ENCODE data around the gene ZBTB40. TPM values are rescaled to one million over a fixed set of nuclear protein-coding genes. Genes with fewer than 3 reads are reported as not detected.
A peak's percentile ranks its signal among the peaks of the same experiment; 100 is the strongest.

The ZBTB40 gene
- total and polyA plus RNA-seq, 2 experiments from 2014 or later, result 7.3 to 18.1 TPM

DNA sequence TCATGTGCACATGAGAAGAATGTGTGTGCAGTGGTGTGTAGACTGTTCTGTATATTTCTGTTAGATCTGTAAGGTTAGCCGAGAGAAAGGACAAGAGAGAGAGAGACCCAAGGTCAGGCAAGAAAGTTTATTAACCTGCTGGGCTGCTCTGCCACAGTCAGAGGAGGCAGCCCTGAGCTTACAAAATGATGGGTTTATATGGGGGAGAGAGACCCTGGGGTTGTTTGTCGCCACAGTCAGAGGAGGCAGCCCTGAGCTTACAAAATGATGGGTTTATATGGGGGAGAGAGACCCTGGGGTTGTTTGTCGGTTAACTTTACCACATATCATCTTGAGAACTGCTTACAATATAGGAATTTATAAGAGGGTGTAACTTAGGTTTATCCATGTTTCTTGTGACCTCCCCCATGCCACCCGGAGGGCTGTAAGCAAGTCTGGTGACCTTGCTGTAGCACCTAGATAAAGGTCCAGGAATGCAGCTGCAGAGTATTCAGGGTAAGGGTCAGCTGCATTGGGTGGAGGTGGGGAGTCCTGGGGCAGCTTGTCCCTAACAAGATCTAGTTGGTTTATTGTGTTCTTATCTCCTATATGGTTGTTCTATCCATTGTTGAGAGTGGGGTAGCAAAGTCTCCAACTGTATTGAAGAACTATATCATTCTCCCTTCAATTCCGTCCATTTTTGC lies 9.3 kb upstream of the ZBTB40 start:
- 43% methylated on average over 5 of the region's 5 CpGs for WGBS (ENCODE audit: low lambda C conversion rate, missing lambda C conversion rate)
- Histone ChIP-seq H3K79me2 (no peaks in the 10 kb centered on the region), H3K9me2 (replicated peaks; ENCODE audit: insufficient read depth) (no peaks in the 10 kb centered on the region), H3K4me2 (no peak overlapping the region), H2AFZ (no peak overlapping the region), H3K36me3 (replicated peaks; ENCODE audit: insufficient read depth, low read depth) (no peaks in the 10 kb centered on the region), H4K20me1 (ENCODE audit: insufficient read depth, poor library complexity, severe bottlenecking) (no peaks in the 10 kb centered on the region), H3K4me1 (ENCODE audit: insufficient read depth) (peaks cover 14% of the 10 kb centered on the region), H3K27ac (peak overlapping the region; percentile 43), H3K9me3 (ENCODE audit: low read depth) (peaks cover 15% of the 10 kb centered on the region), H3K27me3 (no peaks in the 10 kb centered on the region), H3K4me3 (no peak overlapping the region)
- TF ChIP-seq, protein P1, sequence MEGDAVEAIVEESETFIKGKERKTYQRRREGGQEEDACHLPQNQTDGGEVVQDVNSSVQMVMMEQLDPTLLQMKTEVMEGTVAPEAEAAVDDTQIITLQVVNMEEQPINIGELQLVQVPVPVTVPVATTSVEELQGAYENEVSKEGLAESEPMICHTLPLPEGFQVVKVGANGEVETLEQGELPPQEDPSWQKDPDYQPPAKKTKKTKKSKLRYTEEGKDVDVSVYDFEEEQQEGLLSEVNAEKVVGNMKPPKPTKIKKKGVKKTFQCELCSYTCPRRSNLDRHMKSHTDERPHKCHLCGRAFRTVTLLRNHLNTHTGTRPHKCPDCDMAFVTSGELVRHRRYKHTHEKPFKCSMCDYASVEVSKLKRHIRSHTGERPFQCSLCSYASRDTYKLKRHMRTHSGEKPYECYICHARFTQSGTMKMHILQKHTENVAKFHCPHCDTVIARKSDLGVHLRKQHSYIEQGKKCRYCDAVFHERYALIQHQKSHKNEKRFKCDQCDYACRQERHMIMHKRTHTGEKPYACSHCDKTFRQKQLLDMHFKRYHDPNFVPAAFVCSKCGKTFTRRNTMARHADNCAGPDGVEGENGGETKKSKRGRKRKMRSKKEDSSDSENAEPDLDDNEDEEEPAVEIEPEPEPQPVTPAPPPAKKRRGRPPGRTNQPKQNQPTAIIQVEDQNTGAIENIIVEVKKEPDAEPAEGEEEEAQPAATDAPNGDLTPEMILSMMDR (IDR thresholded peaks at IDR 0.05; ENCODE audit: poor library complexity), result no peak
- TF ChIP-seq EZH2phosphoT487 (IDR thresholded peaks at IDR 0.05; ENCODE audit: low read depth, severe bottlenecking, unreplicated experiment) (no peak), EZH2 (IDR thresholded peaks at IDR 0.05; ENCODE audit: borderline replicate concordance) (no peak)
- DNase-seq (ENCODE audit: low spot score), result no peak

DNA sequence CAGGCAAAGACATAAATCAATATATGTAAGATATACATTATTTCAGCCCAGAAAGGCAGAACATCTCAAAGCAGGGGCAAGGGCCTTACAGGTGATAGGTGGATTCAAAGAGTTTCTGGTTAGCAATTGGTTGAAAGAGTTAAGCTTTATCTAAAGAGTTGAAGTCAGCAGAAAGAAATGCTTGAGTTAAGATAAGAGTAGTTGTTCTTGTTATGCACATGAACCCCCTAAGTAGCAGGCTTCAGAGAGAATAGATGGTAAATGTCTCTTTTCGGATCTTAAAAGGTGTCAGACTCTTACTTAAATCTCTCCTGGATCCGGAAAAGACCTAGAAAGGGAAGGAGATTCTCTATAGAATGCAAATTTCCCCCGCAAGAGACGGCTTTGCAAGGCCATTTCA lies 8.3 kb upstream of the ZBTB40 start:
- H3K79me2 ChIP-seq, result no peaks in the 10 kb centered on the region
- TF ChIP-seq, protein P1 (IDR thresholded peaks at IDR 0.05; ENCODE audit: poor library complexity), result no peak
- TF ChIP-seq EZH2 (IDR thresholded peaks at IDR 0.05; ENCODE audit: borderline replicate concordance), result no peak
- TF ChIP-seq EZH2phosphoT487 (IDR thresholded peaks at IDR 0.05; ENCODE audit: low read depth, severe bottlenecking, unreplicated experiment), result no peak
- WGBS (ENCODE audit: low lambda C conversion rate, missing lambda C conversion rate), result 50% methylated on average over 4 of the region's 4 CpGs
- H3K4me2 ChIP-seq, result no peak overlapping the region
- no peaks in the 10 kb centered on the region for H3K27me3 ChIP-seq
- no peak for DNase-seq (ENCODE audit: low spot score)
- H3K4me3 ChIP-seq, result no peak overlapping the region
- peaks cover 21% of the 10 kb centered on the region for H3K4me1 ChIP-seq (ENCODE audit: insufficient read depth)
- no peak overlapping the region for H2AFZ ChIP-seq
- no peaks in the 10 kb centered on the region for H3K36me3 ChIP-seq (replicated peaks; ENCODE audit: insufficient read depth, low read depth)
- H3K9me2 ChIP-seq (replicated peaks; ENCODE audit: insufficient read depth), result no peaks in the 10 kb centered on the region
- peaks cover 15% of the 10 kb centered on the region for H3K9me3 ChIP-seq (ENCODE audit: low read depth)
- no peaks in the 10 kb centered on the region for H4K20me1 ChIP-seq (ENCODE audit: insufficient read depth, poor library complexity, severe bottlenecking)
- peak overlapping the region; percentile 43 for H3K27ac ChIP-seq

DNA sequence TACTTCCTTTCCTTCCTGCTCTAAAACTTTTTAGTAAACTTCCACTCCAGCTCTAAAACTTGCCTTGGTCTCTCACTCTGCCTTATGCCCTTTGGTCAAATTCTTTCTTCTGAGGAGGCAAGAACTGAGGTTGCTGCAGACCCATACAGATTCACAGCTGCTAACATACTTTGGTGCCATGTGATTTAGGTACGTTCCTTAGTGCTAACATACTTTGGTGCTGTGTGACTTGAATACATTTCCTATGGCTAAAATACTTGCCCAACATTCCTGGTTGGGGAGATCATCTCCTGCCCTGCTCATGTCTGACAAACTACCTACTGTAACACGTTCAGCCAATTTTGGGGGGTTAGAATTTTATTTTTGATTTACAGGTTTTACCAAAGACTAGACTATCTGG lies 6.8 kb upstream of the ZBTB40 start:
- WGBS (ENCODE audit: low lambda C conversion rate, missing lambda C conversion rate), result 94% methylated on average over 2 of the region's 2 CpGs
- Histone ChIP-seq H3K4me2 (no peak overlapping the region), H3K79me2 (no peaks in the 10 kb centered on the region), H3K4me3 (no peak overlapping the region), H3K27ac (no peak overlapping the region), H3K36me3 (replicated peaks; ENCODE audit: insufficient read depth, low read depth) (no peaks in the 10 kb centered on the region), H3K4me1 (ENCODE audit: insufficient read depth) (peaks cover 21% of the 10 kb centered on the region), H3K27me3 (no peaks in the 10 kb centered on the region), H2AFZ (no peak overlapping the region), H4K20me1 (ENCODE audit: insufficient read depth, poor library complexity, severe bottlenecking) (no peaks in the 10 kb centered on the region), H3K9me3 (ENCODE audit: low read depth) (peaks cover 6% of the 10 kb centered on the region), H3K9me2 (replicated peaks; ENCODE audit: insufficient read depth) (no peaks in the 10 kb centered on the region)
- TF ChIP-seq, protein P1 (IDR thresholded peaks at IDR 0.05; ENCODE audit: poor library complexity), result no peak
- TF ChIP-seq EZH2phosphoT487 (IDR thresholded peaks at IDR 0.05; ENCODE audit: low read depth, severe bottlenecking, unreplicated experiment) (no peak), EZH2 (IDR thresholded peaks at IDR 0.05; ENCODE audit: borderline replicate concordance) (no peak)
- DNase-seq (ENCODE audit: low spot score), result no peak

All from hepatocyte (in vitro differentiated cells).